CD4-positive, alpha-beta T cell treated with Interleukin-4 for 1 hour (primary cell): Measurements from ENCODE around the gene MAL.
"Not testable (repeated sequence)": the region's sequence is repeated elsewhere in the genome, so short reads cannot be mapped to it uniquely, and the experiment has no call there.

Source experiments
- DNase-seq, 2 donors: peaks; one replicate each; pipeline ENCODE4 v3.0.0-alpha.2; 2020 to 2022

Gene MAL

GRCh38 chr2:95034818-95035217 lies 9.3 kb downstream of the MAL start:
- no peak for DNase-seq

- DNase-seq: no peak
These were observed 11.3 kb downstream of the MAL start for GRCh38 chr2:95036596-95037383.

GRCh38 chr2:95037384-95037839 lies 11.9 kb downstream of the MAL start:
- no peak for DNase-seq

GRCh38 chr2:95037841-95038585 lies 12.5 kb downstream of the MAL start:
- not testable (repeated sequence) for DNase-seq

- no peak for DNase-seq
These were observed 13.3 kb downstream of the MAL start for GRCh38 chr2:95038635-95039298.

GRCh38 chr2:95039363-95039762 lies 13.9 kb downstream of the MAL start:
- DNase-seq: no peak

- no peak for DNase-seq
These were observed 14.5 kb downstream of the MAL start for GRCh38 chr2:95039978-95040377.

GRCh38 chr2:95040426-95040825 lies 14.9 kb downstream of the MAL start:
- no peak for DNase-seq

GRCh38 chr2:95041060-95041823 lies 15.7 kb downstream of the MAL start:
- no peak for DNase-seq

GRCh38 chr2:95041824-95042442 lies 16.4 kb downstream of the MAL start:
- DNase-seq: no peak

- DNase-seq: no peak
These were observed 17.2 kb downstream of the MAL start for GRCh38 chr2:95042472-95043271.

GRCh38 chr2:95043300-95044093 lies 18.0 kb downstream of the MAL start:
- DNase-seq: no peak

- DNase-seq: no peak
These were observed 19.1 kb downstream of the MAL start for GRCh38 chr2:95044601-95045000.

- no peak for DNase-seq
These were observed 21.0 kb downstream of the MAL start for GRCh38 chr2:95046371-95047112.

- no peak for DNase-seq
These were observed 22.4 kb downstream of the MAL start for GRCh38 chr2:95047629-95048510.

GRCh38 chr2:95048825-95049682 lies 23.5 kb downstream of the MAL start:
- no peak for DNase-seq

- no peak for DNase-seq
These were observed 24.1 kb downstream of the MAL start for GRCh38 chr2:95049683-95049955.

GRCh38 chr2:95049961-95050360 lies 24.5 kb downstream of the MAL start:
- no peak for DNase-seq
